ENCODE measurements around the gene ANKK1.

GRCh38 chr11:113409526-113409925, 21.9 kb downstream of the ANKK1 start:
- no peak for TF ChIP-seq CTCF (IDR thresholded peaks at IDR 0.05; ENCODE audit: low read depth, low read length, poor library complexity, severe bottlenecking)
- no peak for TF ChIP-seq EZH2phosphoT487 (IDR thresholded peaks at IDR 0.05; ENCODE audit: borderline replicate concordance, low read length)
